IMR-90 (cell line): ENCODE data around the gene PLA2G3. TPM values are rescaled to one million over a fixed set of nuclear protein-coding genes. Genes with fewer than 3 reads are reported as not detected.

Experiments used
- ATAC-seq: fragments of 200-7000 bp; cut with Tn5 transposase; 2 replicates; pipeline ENCODE4 v1.9.1; 2020; ENCODE audit warnings: low read depth, mild to moderate bottlenecking, moderate library complexity
- BruUV-seq: library from RNA; stranded (reverse); fragments of 400-500 nt; replicated peaks from 2 replicates; lab custom pipeline; 2021; lab: Mats Ljungman, UMichigan
- CTCF ChIA-PET: fragments of 300-600 bp; formaldehyde crosslinking; extraction: SDS; loops from one replicate; lab custom pipeline; 2021; ENCODE audit warnings: antibody characterized with exemption; lab: Yijun Ruan, JAX
- POLR2A ChIA-PET: fragments of 300-600 bp; sonication (Branson Sonifier 250); formaldehyde crosslinking; loops from one replicate; lab custom pipeline; 2022; ENCODE audit warnings: antibody characterized with exemption; ENCODE audit not compliant: unreplicated experiment; lab: Charles Lee
- DNase-seq: peaks from one replicate; pipeline ENCODE4 v3.0.0; 2013
- H2AFZ ChIP-seq: replicated peaks from 2 replicates; pipeline ENCODE3; 2013; ENCODE audit warnings: low read length, mild to moderate bottlenecking; ENCODE audit not compliant: poor library complexity
- H2AK5ac ChIP-seq: 2 replicates; pipeline ENCODE4 v1.6.1; 2013; ENCODE audit warnings: low read depth, low read length, inconsistent platforms
- H2AK9ac ChIP-seq: replicated peaks from 2 replicates; pipeline ENCODE3; 2013; ENCODE audit warnings: mild to moderate bottlenecking, low read depth, low read length, moderate library complexity; ENCODE audit not compliant: poor library complexity
- H2BK120ac ChIP-seq: 2 replicates; pipeline ENCODE4 v1.6.1; 2013; ENCODE audit warnings: low read depth, low read length, inconsistent platforms
- H2BK15ac ChIP-seq: 3 replicates; pipeline ENCODE4 v1.6.1; 2013; ENCODE audit warnings: low read depth, low read length, inconsistent platforms
- H2BK20ac ChIP-seq: 2 replicates; pipeline ENCODE4 v1.6.1; 2013; ENCODE audit warnings: low read depth, mild to moderate bottlenecking, inconsistent platforms, low read length, moderate library complexity
- H2BK5ac ChIP-seq: 2 replicates; pipeline ENCODE4 v1.6.1; 2013; ENCODE audit warnings: mild to moderate bottlenecking, low read depth, low read length, inconsistent platforms; ENCODE audit not compliant: poor library complexity, severe bottlenecking
- H3K14ac ChIP-seq: replicated peaks from 2 replicates; pipeline ENCODE4 v1.6.1; 2013; ENCODE audit warnings: low read depth, low read length, inconsistent platforms
- H3K18ac ChIP-seq: 2 replicates; pipeline ENCODE4 v1.6.1; 2013; ENCODE audit warnings: low read depth, low read length, control low read depth
- H3K23ac ChIP-seq: 2 replicates; pipeline ENCODE4 v1.6.1; 2013; ENCODE audit warnings: low read depth, low read length, inconsistent platforms
- H3K27ac ChIP-seq: 2 replicates; pipeline ENCODE4 v1.5.1; 2013; ENCODE audit warnings: mild to moderate bottlenecking, control low read depth, low read length; ENCODE audit not compliant: insufficient read depth
- H3K27me3 ChIP-seq: 2 replicates; pipeline ENCODE4 v1.6.1; 2013; ENCODE audit warnings: low read length; ENCODE audit not compliant: control insufficient read depth, insufficient read depth
- H3K36me3 ChIP-seq: 2 replicates; pipeline ENCODE4 v1.6.1; 2013; ENCODE audit warnings: low read length, mixed read lengths; ENCODE audit not compliant: control insufficient read depth, insufficient read depth
- H3K4ac ChIP-seq: 2 replicates; pipeline ENCODE4 v1.6.1; 2013; ENCODE audit warnings: low read depth, low read length, inconsistent platforms
- H3K4me1 ChIP-seq: 2 replicates; pipeline ENCODE4 v1.6.1; 2013; ENCODE audit warnings: low read length, mixed read lengths; ENCODE audit not compliant: control insufficient read depth, insufficient read depth
- H3K4me2 ChIP-seq: 2 replicates; pipeline ENCODE4 v1.6.1; 2013; ENCODE audit warnings: low read depth, mild to moderate bottlenecking, control low read depth, low read length, moderate library complexity
- H3K4me3 ChIP-seq: 2 replicates; pipeline ENCODE4 v1.5.1; 2013; ENCODE audit warnings: low read depth, mild to moderate bottlenecking, control low read depth, low read length, moderate library complexity; ENCODE audit not compliant: insufficient read depth
- H3K56ac ChIP-seq: 2 replicates; pipeline ENCODE4 v1.6.1; 2013; ENCODE audit warnings: low read length, inconsistent platforms; ENCODE audit not compliant: insufficient read depth; ENCODE audit errors: extremely low read depth
- H3K79me1 ChIP-seq, 2 experiments: 2 replicates each; pipeline ENCODE4 v1.6.1; 2013; ENCODE audit warnings: low read length in 2 of 2, inconsistent platforms in 1 of 2, low read depth in 1 of 2
- H3K9ac ChIP-seq: 2 replicates; pipeline ENCODE4 v1.6.1; 2013; ENCODE audit warnings: low read depth, low read length, control low read depth
- H3K9me1 ChIP-seq: 2 replicates; pipeline ENCODE4 v1.6.1; 2013; ENCODE audit warnings: low read length, inconsistent platforms; ENCODE audit not compliant: insufficient read depth
- H3K9me3 ChIP-seq: 2 replicates; pipeline ENCODE4 v1.6.1; 2013; ENCODE audit warnings: low read length; ENCODE audit not compliant: control insufficient read depth, insufficient read depth
- H4K20me1 ChIP-seq: 2 replicates; pipeline ENCODE4 v1.6.1; 2013; ENCODE audit warnings: low read length, inconsistent platforms; ENCODE audit not compliant: insufficient read depth
- H4K5ac ChIP-seq: 2 replicates; pipeline ENCODE4 v1.6.1; 2013; ENCODE audit warnings: mild to moderate bottlenecking, low read depth, low read length, control low read depth
- H4K8ac ChIP-seq, 2 experiments: 2 replicates each; pipeline ENCODE4 v1.6.1; 2013; ENCODE audit warnings: low read depth in 2 of 2, low read length in 2 of 2, control low read depth in 1 of 2, inconsistent platforms in 1 of 2
- H4K91ac ChIP-seq: 2 replicates; pipeline ENCODE4 v1.6.1; 2013; ENCODE audit warnings: low read depth, low read length, inconsistent platforms; ENCODE audit not compliant: insufficient read depth
- BHLHE40 ChIP-seq: fragments of 150-350 bp; IDR thresholded peaks from 2 replicates; pipeline ENCODE4 v1.6.1; 2016; ENCODE audit warnings: mild to moderate bottlenecking, low read depth, low read length
- CEBPB ChIP-seq: IDR thresholded peaks from 2 replicates; pipeline ENCODE4 v1.6.1; 2012; ENCODE audit warnings: low read depth, low read length, improper control_type of control experiment
- CHD1 ChIP-seq: IDR thresholded peaks from 2 replicates; pipeline ENCODE4 v1.6.1; 2012; ENCODE audit warnings: low read depth, low read length, improper control_type of control experiment
- FOS ChIP-seq: fragments of 150-350 bp; IDR thresholded peaks from 2 replicates; pipeline ENCODE4 v1.6.1; 2016; ENCODE audit warnings: low read depth, low read length
- MAFK ChIP-seq: IDR thresholded peaks from 2 replicates; pipeline ENCODE4 v1.6.1; 2012; ENCODE audit warnings: low read depth, low read length, improper control_type of control experiment
- MAZ ChIP-seq: IDR thresholded peaks from 2 replicates; pipeline ENCODE4 v1.6.1; 2012; ENCODE audit warnings: low read depth, mild to moderate bottlenecking, low read length, improper control_type of control experiment, moderate library complexity, borderline replicate concordance
- MXI1 ChIP-seq: IDR thresholded peaks from 2 replicates; pipeline ENCODE4 v1.6.1; 2012; ENCODE audit warnings: low read depth, mild to moderate bottlenecking, low read length, moderate library complexity, borderline replicate concordance
- NFE2L2 ChIP-seq: fragments of 150-350 bp; IDR thresholded peaks from 2 replicates; pipeline ENCODE4 v1.6.1; 2016; ENCODE audit warnings: low read depth, mild to moderate bottlenecking, low read length
- POLR2A ChIP-seq: IDR thresholded peaks from 2 replicates; pipeline ENCODE4 v1.6.1; 2012; ENCODE audit warnings: mild to moderate bottlenecking, low read depth, low read length
- RAD21 ChIP-seq: IDR thresholded peaks from 2 replicates; pipeline ENCODE4 v1.6.1; 2012; ENCODE audit warnings: low read length, improper control_type of control experiment
- RCOR1 ChIP-seq: IDR thresholded peaks from 2 replicates; pipeline ENCODE4 v1.6.1; 2012; ENCODE audit warnings: mild to moderate bottlenecking, low read length, improper control_type of control experiment; ENCODE audit not compliant: insufficient replicate concordance
- RFX5 ChIP-seq: IDR thresholded peaks from 2 replicates; pipeline ENCODE4 v1.8.0; 2012; ENCODE audit warnings: low read depth, mild to moderate bottlenecking, low read length, moderate library complexity
- SMC3 ChIP-seq: fragments of 150-350 bp; IDR thresholded peaks from 2 replicates; pipeline ENCODE4 v1.6.1; 2016; ENCODE audit warnings: low read depth, mild to moderate bottlenecking, antibody characterized with exemption, low read length, moderate library complexity
- WGBS, 2 experiments: methylation state at CpG; one replicate each; pipeline versions ENCODE4 v1.1.5 to v1.1.7; 2013; ENCODE audit warnings: missing lambda C conversion rate in 2 of 2; ENCODE audit not compliant: insufficient read length in 1 of 2; ENCODE audit errors: extremely low coverage in 2 of 2; 5-methylcytosine and 5-hydroxymethylcytosine counted together
- dilution Hi-C: fragments of 300-500 bp; cut with HindIII; formaldehyde crosslinking; loops from one replicate; pipeline ENCODE4 v1.14.3; 2018; ENCODE audit warnings: low sequenced_read_pairs; ENCODE audit not compliant: unreplicated experiment
- in situ Hi-C: fragments of 300-500 bp; cut with MboI; formaldehyde crosslinking; loops from 3 replicates; pipeline ENCODE4 v1.14.3; 2019; ENCODE audit warnings: low sequenced_read_pairs, inconsistent platforms, mixed read lengths
- intact Hi-C: fragments of 100-400 bp; cut with micrococcal nuclease; formaldehyde crosslinking; loops from 2 replicates; pipeline ENCODE4 v1.10.0; 2022
- polyA plus RNA-seq, 3 experiments: library from polyadenylated mRNA; depleted of rRNA; stranded (reverse); fragments of >200 nt; gene quantifications; 2 replicates each; pipeline ENCODE4 v1.2.3, GENCODE V29; 2012; ENCODE audit warnings: low replicate concordance in 1 of 3
- total RNA-seq: library from RNA; depleted of rRNA; stranded (reverse); fragments of >200 nt; gene quantifications from 2 replicates; pipeline ENCODE4 v1.2.3, GENCODE V29; 2012
- TF ChIP-seq, protein P1 (sequence below): conservative IDR thresholded peaks from 2 replicates; pipeline ENCODE4 v1.5.1; 2012; ENCODE audit warnings: mild to moderate bottlenecking, low read depth, low read length, improper control_type of control experiment
- TF ChIP-seq, protein P2 (sequence below): fragments of 150-350 bp; IDR thresholded peaks from 2 replicates; pipeline ENCODE4 v1.6.1; 2017; ENCODE audit warnings: mild to moderate bottlenecking, antibody characterized with exemption, low read length, low read depth
- TF ChIP-seq, protein P3 (sequence below): fragments of 150-350 bp; IDR thresholded peaks from 2 replicates; pipeline ENCODE4 v1.6.1; 2016; ENCODE audit warnings: low read depth, mild to moderate bottlenecking, low read length, moderate library complexity, borderline replicate concordance

PLA2G3 gene
- total and polyA plus RNA-seq, 2 of the 4 experiments (the other 2 are of a cell fraction): under 0.01 to 0.12 TPM

DNA sequence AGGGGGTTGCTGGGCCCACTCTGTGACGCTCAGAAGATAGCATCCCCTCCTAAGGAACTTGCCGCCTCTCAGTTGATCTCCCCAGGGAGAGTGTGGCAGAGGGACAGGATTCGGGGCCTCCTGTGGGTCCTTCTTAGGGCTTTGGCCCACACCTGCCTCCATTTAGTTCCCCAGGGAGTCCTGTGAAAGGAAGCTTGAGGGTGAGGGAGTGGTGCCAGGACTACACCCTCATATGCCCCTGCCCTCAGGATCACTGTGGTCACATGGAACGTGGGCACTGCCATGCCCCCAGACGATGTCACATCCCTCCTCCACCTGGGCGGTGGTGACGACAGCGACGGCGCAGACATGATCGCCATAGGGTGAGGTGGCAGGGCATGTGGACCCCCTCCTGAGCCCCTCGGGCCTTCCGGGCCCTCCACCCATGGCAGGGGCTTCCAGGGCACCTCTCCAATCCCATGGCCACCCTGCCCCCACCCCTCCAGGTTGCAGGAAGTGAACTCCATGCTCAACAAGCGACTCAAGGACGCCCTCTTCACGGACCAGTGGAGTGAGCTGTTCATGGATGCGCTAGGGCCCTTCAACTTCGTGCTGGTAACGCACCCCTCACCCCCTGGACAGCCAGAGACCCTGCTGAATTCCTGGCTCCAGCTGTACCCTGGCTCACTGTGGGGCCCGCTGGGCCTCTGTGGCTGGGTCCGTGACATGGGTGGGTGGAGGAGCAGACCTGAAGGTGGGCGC lies 14.0 kb downstream of the PLA2G3 start:
- Histone ChIP-seq H4K5ac (no peak overlapping the region), H3K79me1 (peaks cover 0 to 4% of the 10 kb centered on the region in 2 experiments; a peak in 1 of 4 replicates), H3K9ac (no peak overlapping the region), H3K27ac (no peak overlapping the region), H3K4ac (no peak overlapping the region), H4K91ac (no peak overlapping the region), H2AK5ac (no peak overlapping the region; the same call in 1 of the 2 replicates), H4K8ac (no peak overlapping the region), H2BK120ac (no peak overlapping the region), H3K4me1 (peaks cover 5% of the 10 kb centered on the region), H3K9me1 (no peaks in the 10 kb centered on the region; the same call in 1 of the 2 replicates), H3K4me3 (no peak overlapping the region), H3K27me3 (no peaks in the 10 kb centered on the region; the same call in 1 of the 2 replicates), H3K9me3 (no peaks in the 10 kb centered on the region), H2AK9ac (peak overlapping the region; percentile 72), H2BK5ac (no peak overlapping the region), H3K14ac (no peak overlapping the region), H3K23ac (no peak overlapping the region), H4K20me1 (no peaks in the 10 kb centered on the region), H2AFZ (peak overlapping the region; percentile 51), H2BK20ac (no peak overlapping the region), H3K4me2 (no peak overlapping the region), H3K36me3 (no peaks in the 10 kb centered on the region), H3K56ac (no peak overlapping the region), H3K18ac (no peak overlapping the region), H2BK15ac (no peak overlapping the region)
- DNase-seq (no peak), ATAC-seq (no peak)
- BruUV-seq: no TSS peak
- in situ Hi-C loops: no loop called here
- TF ChIP-seq RFX5 (no peak), FOS (no peak), MXI1 (no peak), SMC3 (no peak), BHLHE40 (no peak), CEBPB (no peak), CHD1 (no peak), MAZ (no peak), POLR2A (no peak), RAD21 (no peak), NFE2L2 (no peak), RCOR1 (no peak), MAFK (no peak)
- TF ChIP-seq, protein P1, sequence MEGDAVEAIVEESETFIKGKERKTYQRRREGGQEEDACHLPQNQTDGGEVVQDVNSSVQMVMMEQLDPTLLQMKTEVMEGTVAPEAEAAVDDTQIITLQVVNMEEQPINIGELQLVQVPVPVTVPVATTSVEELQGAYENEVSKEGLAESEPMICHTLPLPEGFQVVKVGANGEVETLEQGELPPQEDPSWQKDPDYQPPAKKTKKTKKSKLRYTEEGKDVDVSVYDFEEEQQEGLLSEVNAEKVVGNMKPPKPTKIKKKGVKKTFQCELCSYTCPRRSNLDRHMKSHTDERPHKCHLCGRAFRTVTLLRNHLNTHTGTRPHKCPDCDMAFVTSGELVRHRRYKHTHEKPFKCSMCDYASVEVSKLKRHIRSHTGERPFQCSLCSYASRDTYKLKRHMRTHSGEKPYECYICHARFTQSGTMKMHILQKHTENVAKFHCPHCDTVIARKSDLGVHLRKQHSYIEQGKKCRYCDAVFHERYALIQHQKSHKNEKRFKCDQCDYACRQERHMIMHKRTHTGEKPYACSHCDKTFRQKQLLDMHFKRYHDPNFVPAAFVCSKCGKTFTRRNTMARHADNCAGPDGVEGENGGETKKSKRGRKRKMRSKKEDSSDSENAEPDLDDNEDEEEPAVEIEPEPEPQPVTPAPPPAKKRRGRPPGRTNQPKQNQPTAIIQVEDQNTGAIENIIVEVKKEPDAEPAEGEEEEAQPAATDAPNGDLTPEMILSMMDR: no peak
- TF ChIP-seq, protein P2, sequence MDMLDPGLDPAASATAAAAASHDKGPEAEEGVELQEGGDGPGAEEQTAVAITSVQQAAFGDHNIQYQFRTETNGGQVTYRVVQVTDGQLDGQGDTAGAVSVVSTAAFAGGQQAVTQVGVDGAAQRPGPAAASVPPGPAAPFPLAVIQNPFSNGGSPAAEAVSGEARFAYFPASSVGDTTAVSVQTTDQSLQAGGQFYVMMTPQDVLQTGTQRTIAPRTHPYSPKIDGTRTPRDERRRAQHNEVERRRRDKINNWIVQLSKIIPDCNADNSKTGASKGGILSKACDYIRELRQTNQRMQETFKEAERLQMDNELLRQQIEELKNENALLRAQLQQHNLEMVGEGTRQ: no peak
- TF ChIP-seq, protein P3, sequence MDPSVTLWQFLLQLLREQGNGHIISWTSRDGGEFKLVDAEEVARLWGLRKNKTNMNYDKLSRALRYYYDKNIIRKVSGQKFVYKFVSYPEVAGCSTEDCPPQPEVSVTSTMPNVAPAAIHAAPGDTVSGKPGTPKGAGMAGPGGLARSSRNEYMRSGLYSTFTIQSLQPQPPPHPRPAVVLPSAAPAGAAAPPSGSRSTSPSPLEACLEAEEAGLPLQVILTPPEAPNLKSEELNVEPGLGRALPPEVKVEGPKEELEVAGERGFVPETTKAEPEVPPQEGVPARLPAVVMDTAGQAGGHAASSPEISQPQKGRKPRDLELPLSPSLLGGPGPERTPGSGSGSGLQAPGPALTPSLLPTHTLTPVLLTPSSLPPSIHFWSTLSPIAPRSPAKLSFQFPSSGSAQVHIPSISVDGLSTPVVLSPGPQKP: no peak
- ChIA-PET CTCF (no interaction called here), POLR2A (no interaction called here)
- no CpG with 5 or more reads among the region's 22 CpGs for WGBS, 2 experiments
- intact Hi-C loops: no loop called here
- dilution Hi-C loops: no loop called here
